ENCODE measurements around the gene IQGAP3.

- no peak for TF ChIP-seq CTCF (IDR thresholded peaks at IDR 0.05; ENCODE audit: low read depth, low read length)
- no peak for TF ChIP-seq EZH2phosphoT487 (IDR thresholded peaks at IDR 0.05; ENCODE audit: low read depth)
Measured at GRCh38 chr1:156494309-156494895, 78.0 kb downstream of the IQGAP3 start.
